Stomach (tissue), 4 donors: ENCODE measurements around the gene RSPRY1.

ENCODE experiments used
- CTCF ChIP-seq, 7 experiments: fragments of 450-650 bp in 4 of 7; fragments of 200-600 bp in 3 of 7; sonication (generic) in 3 of 7; IDR thresholded peaks; one replicate each; pipeline ENCODE4 v1.5.1; 2016 to 2019; ENCODE audit warnings: antibody characterized with exemption in 7 of 7, control low read depth in 2 of 7, mild to moderate bottlenecking in 1 of 7
- EP300 ChIP-seq: sonication (generic); formaldehyde crosslinking; IDR thresholded peaks from one replicate; pipeline ENCODE4 v1.6.1; 2017; ENCODE audit warnings: antibody characterized with exemption
- POLR2A ChIP-seq, 4 donors: fragments of 450-650 bp; IDR thresholded peaks; one replicate each; pipeline ENCODE4 v1.6.1; 2016; ENCODE audit warnings: antibody characterized with exemption in 4 of 4, control low read depth in 2 of 4, mild to moderate bottlenecking in 1 of 4, moderate library complexity in 1 of 4

- TF ChIP-seq CTCF (IDR thresholded peaks at IDR 0.05) = no peak
- no peak for TF ChIP-seq POLR2A (IDR thresholded peaks at IDR 0.05)
- TF ChIP-seq EP300 = no peak
Measured at GRCh38 chr16:57178793-57179212, 7.3 kb upstream of the RSPRY1 start.
